K562 (cell line): ENCODE data around the gene PDGFRA.
"Not testable (repeated sequence)": the region's sequence is repeated elsewhere in the genome, so short reads cannot be mapped to it uniquely, and the experiment has no call there.

Experiments used
- CEBPB ChIP-seq: fragments of 450-650 bp; IDR thresholded peaks from 2 replicates; pipeline ENCODE4 v1.6.1; 2016; ENCODE audit warnings: missing genetic modification characterization, missing compliant biosample characterization
- TOE1 ChIP-seq, 2 experiments: fragments of 450-650 bp in 1 of 2; sonication (generic) in 1 of 2; formaldehyde crosslinking in 1 of 2; IDR thresholded peaks; 2 replicates each; pipeline versions ENCODE4 v1.7.1 to v1.8.0; 2016 to 2022; ENCODE audit warnings: borderline replicate concordance in 2 of 2, mild to moderate bottlenecking in 2 of 2, antibody characterized with exemption in 1 of 2, inconsistent platforms in 1 of 2, low read depth in 1 of 2, missing genetic modification reagents in 1 of 2, moderate library complexity in 1 of 2

DNA sequence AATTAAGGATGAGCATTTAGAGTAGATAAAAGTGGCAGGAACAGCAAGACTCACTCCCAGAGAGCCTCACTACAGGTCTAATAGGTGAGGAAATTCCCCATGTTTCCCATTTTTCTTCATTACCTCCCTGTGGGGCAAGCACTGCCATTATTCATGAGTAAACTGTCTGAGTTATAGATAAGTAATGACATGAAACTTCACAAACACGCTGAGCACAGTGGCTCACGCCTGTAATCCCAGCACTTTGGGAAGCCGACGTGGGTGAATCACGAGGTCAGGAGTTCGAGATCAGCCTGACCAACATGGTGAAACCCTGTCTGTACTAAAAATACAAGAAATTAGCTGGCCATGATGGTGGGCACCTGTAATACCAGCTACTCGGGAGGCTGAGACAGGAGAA is 7.2 kb downstream of the PDGFRA start:
- not testable (repeated sequence) for TF ChIP-seq TOE1 (IDR thresholded peaks at IDR 0.05; ENCODE audit: borderline replicate concordance); TOE1 (CRISPR knock-in tag; IDR thresholded peaks at IDR 0.05; ENCODE audit: borderline replicate concordance, low read depth); CEBPB
